ENCODE results near the gene INSC. TPM values are rescaled to one million over a fixed set of nuclear protein-coding genes. Genes with fewer than 3 reads are reported as not detected.

Gene INSC
- total RNA-seq, 4 donors from 2014 or later: 1.3 to 11.4 (median 2.6) TPM

DNA sequence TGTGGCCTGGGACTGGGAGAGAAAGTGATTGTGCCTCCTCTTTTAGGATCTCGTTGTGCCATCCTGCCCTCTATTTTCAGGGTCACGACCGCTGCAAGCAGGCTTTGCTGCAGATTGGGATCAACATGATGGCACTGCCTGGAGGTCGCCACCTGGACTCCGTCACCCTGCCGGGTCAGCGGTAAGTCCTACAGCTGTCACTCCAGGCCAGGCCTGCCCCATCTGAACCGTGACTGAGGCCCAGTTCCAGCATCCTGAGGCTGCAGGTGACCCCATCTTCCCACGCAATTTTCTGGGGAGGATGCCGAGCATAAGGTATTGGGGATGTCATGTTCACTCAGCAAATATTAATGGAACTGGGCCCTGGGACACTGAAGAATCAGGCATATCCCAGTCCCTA is 34.3 kb downstream of the INSC start:
- no peak overlapping the region for H3K4me3 ChIP-seq
- no peaks in the 10 kb centered on the region for H3K4me1 ChIP-seq
- H3K9me3 ChIP-seq: no peaks in the 10 kb centered on the region
- 60 to 72% methylated on average over 1 to 8 of the region's 10 CpGs for WGBS, 2 donors (ENCODE audit: low coverage in 1 of 2)
- TF ChIP-seq POLR2A (IDR thresholded peaks at IDR 0.05) (no peak), EP300 (IDR thresholded peaks at IDR 0.05) (no peak), POLR2AphosphoS5 (IDR thresholded peaks at IDR 0.05) (no peak)
- TF ChIP-seq, protein P1, sequence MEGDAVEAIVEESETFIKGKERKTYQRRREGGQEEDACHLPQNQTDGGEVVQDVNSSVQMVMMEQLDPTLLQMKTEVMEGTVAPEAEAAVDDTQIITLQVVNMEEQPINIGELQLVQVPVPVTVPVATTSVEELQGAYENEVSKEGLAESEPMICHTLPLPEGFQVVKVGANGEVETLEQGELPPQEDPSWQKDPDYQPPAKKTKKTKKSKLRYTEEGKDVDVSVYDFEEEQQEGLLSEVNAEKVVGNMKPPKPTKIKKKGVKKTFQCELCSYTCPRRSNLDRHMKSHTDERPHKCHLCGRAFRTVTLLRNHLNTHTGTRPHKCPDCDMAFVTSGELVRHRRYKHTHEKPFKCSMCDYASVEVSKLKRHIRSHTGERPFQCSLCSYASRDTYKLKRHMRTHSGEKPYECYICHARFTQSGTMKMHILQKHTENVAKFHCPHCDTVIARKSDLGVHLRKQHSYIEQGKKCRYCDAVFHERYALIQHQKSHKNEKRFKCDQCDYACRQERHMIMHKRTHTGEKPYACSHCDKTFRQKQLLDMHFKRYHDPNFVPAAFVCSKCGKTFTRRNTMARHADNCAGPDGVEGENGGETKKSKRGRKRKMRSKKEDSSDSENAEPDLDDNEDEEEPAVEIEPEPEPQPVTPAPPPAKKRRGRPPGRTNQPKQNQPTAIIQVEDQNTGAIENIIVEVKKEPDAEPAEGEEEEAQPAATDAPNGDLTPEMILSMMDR (IDR thresholded peaks at IDR 0.05): no peak
- no peak for ATAC-seq
- no peaks in the 10 kb centered on the region for H3K36me3 ChIP-seq
- no peaks in the 10 kb centered on the region for H3K27me3 ChIP-seq
- H3K27ac ChIP-seq: no peak overlapping the region

DNA sequence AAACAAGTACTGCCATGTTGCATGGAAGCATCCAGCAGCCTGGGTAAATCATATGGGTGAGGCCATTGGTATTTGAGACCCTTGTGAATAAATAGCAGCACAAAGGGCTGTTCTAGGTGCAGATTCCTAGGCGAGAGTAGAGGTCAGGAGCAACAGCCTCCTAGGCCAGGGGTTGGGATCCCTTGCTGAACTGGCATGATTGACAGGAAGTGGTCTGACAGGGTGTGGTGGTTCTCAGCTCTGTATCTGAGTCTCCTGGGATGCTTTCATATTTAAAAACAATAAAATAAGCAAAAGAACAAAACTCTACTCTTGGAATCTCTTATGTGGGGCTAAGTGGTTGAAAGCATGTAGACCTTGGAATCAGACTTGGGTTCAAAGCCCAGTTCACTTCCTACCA is 35.8 kb downstream of the INSC start:
- H3K9me3 ChIP-seq: no peaks in the 10 kb centered on the region
- no peaks in the 10 kb centered on the region for H3K36me3 ChIP-seq
- 60 to 100% methylated on average over 1 of the region's 1 CpG for WGBS, 2 donors (ENCODE audit: low coverage in 1 of 2)
- no peaks in the 10 kb centered on the region for H3K4me1 ChIP-seq
- no peak overlapping the region for H3K27ac ChIP-seq
- ATAC-seq: no peak
- no peaks in the 10 kb centered on the region for H3K27me3 ChIP-seq
- no peak overlapping the region for H3K4me3 ChIP-seq
- no peak for TF ChIP-seq POLR2AphosphoS5 (IDR thresholded peaks at IDR 0.05)
- TF ChIP-seq, protein P1 (IDR thresholded peaks at IDR 0.05): no peak

DNA sequence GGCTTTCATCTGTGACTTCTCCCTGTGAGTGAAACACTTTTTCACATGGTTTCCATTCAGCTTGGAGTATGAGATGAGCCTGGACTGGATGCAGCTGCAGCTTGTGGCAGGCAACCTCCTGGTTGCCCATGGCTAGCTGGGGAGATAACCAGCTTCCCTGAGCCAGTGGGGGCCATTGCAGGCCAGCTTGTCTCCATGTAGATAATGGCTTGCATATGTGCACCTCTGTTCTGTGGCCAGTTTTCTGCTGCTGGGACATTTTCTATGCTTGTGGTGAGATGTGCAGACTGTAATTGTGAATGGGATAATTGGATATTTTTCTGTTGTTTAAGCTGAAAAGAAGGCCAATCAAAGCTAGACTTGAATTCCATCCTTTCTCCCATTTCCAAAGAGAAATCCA is 38.5 kb downstream of the INSC start:
- no peak for ATAC-seq
- H3K4me3 ChIP-seq: no peak overlapping the region
- no peaks in the 10 kb centered on the region for H3K27me3 ChIP-seq
- H3K4me1 ChIP-seq: no peaks in the 10 kb centered on the region
- H3K27ac ChIP-seq: no peak overlapping the region
- no peaks in the 10 kb centered on the region for H3K36me3 ChIP-seq
- TF ChIP-seq, protein P1 (IDR thresholded peaks at IDR 0.05): no peak
- TF ChIP-seq EP300 (IDR thresholded peaks at IDR 0.05) (no peak), POLR2AphosphoS5 (IDR thresholded peaks at IDR 0.05) (no peak), POLR2A (IDR thresholded peaks at IDR 0.05) (no peak)
- no peaks in the 10 kb centered on the region for H3K9me3 ChIP-seq

DNA sequence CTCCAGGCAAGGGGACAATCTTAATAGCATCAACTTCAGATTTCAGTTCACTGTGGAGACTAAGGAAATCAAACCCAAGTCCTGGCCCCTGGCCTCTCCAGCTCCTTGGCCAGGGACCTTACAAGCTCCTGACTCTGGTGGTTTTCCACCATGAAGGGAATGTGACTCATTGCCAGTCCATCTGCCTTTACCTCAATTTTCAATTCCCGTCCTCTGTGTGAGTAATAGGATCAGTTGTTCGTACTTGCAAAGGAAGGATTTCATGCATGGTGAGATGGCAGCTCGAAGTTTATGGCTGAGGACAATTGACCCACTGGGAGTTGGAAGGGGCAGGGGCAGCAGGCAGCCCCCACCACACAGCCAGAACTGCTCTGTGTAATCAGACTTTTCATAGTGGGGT is 42.5 kb downstream of the INSC start:
- H3K9me3 ChIP-seq: no peaks in the 10 kb centered on the region
- no peaks in the 10 kb centered on the region for H3K36me3 ChIP-seq
- H3K4me3 ChIP-seq: no peak overlapping the region
- ATAC-seq: no peak
- H3K4me1 ChIP-seq: no peaks in the 10 kb centered on the region
- no peak overlapping the region for H3K27ac ChIP-seq
- 76% methylated on average over 3 of the region's 3 CpGs; no CpG with 5 or more reads in 1 of the 2 donors for WGBS, 2 donors (ENCODE audit: low coverage in 1 of 2)
- no peaks in the 10 kb centered on the region for H3K27me3 ChIP-seq
- TF ChIP-seq EP300 (IDR thresholded peaks at IDR 0.05) (no peak), POLR2AphosphoS5 (IDR thresholded peaks at IDR 0.05) (no peak), POLR2A (IDR thresholded peaks at IDR 0.05) (no peak)
- TF ChIP-seq, protein P1 (IDR thresholded peaks at IDR 0.05): no peak

DNA sequence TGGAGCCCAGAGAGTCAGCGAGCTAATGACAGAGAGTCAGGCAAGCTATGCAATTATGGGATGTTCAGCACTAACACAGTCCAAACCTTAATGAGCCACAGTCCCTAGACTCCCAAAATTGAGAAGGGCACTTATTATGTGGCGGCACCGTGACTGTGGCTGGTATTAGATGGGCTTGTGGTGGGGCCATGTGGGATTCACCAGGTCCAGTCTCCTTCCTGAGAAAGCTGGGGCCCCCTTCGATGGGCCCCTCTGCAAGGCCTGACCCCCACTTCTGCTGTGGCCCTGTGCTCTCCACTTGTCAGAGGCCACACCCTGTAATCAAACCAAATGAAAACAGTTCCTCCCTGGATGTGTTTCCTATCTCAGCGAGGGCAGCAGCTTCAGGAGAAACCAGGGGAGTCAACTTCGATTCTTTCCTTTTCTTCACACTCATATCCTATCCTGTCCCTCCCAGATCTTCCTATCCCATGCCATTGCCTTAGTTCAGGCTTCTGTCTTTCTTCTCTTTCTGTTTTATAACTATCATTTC is 42.9 kb downstream of the INSC start:
- 60 to 77% methylated on average over 2 to 6 of the region's 6 CpGs for WGBS, 2 donors (ENCODE audit: low coverage in 1 of 2)
- no peaks in the 10 kb centered on the region for H3K27me3 ChIP-seq
- ATAC-seq: no peak
- no peak overlapping the region for H3K4me3 ChIP-seq
- TF ChIP-seq EP300 (IDR thresholded peaks at IDR 0.05): no peak
- H3K9me3 ChIP-seq: no peaks in the 10 kb centered on the region
- H3K27ac ChIP-seq: no peak overlapping the region
- H3K4me1 ChIP-seq: no peaks in the 10 kb centered on the region
- H3K36me3 ChIP-seq: no peaks in the 10 kb centered on the region

Data from gastroesophageal sphincter (tissue), 4 donors.